GM18867 (cell line): Measurements from ENCODE around the gene MTMR3.

Experiments
- ATAC-seq: cut with Tn5 transposase; IDR thresholded peaks from one replicate; pipeline ENCODE4 v1.9.1; 2021; ENCODE audit warnings: mild to moderate bottlenecking, moderate library complexity; ENCODE audit not compliant: unreplicated experiment

Gene MTMR3

DNA sequence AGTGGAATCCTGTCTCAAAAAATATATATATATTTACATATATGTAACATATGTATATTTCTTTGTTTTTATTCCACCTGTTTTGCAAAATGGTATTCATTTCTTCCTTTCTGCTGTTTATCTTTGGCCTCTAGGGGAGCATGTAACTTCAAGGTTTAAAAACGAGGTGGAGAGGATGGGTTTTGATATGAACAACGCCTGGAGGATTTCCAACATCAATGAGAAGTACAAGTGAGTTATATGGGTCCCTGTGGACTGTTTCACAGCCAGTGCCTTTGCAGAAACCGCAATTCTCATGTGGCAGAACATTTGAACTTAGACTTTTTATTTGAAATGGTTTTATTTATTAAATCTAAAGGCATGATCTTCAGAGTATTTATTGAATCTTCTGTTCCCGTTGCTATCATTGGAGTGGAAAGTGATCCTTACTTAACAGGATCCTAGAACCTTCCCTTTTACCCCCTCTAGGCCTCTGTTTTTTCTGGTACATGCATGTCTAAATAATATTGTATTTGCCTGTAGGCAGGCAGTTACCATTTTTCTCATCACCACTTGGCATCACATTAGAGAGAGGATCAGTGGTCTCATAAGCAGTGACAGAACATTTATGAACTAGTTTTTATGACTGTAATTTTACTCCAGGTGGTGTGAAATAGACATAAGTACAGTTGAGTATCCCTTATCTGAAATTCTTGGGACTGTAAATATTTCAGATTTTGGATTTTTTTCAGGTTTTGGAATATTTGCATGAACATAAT is 115.8 kb downstream of the MTMR3 start:
- no peak for ATAC-seq

DNA sequence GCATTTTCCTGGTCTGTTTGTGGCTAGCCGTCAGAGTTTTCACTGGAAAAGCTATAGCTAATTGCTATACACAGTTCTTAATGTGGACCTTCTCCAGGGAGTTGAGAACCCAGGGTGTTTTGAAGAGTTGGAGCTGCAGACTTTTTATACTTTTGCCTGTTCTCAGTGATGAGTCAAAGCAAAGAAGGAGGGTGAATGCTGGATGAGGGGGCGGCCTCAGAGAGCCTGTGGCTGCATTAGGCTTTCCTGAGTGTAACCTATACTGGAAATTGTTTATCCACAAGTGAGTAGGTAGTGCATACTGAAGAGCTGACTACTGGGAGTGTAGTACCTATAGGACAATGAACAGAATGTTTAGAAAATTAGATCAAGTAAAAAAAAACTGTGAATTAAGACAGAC is 117.6 kb downstream of the MTMR3 start:
- no peak for ATAC-seq

DNA sequence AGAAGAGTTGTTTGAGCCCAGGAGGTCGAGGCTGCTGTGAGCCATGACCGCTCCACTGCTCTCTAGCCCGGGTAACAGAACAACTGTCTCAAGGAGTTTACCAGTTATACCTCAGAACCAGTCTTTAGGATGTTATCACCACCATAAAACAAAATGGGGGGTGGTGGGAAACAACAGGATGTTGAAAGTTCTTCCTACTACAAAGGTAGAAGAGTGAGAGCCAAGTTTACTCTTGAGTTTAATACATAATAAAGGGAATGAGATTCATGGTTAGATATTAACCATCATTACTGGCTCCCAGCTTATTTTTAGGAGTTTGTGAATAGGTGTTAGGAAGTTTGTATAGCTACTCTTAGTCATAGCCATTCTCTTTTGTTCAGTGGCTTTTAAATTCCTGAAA is 118.5 kb downstream of the MTMR3 start:
- no peak for ATAC-seq

DNA sequence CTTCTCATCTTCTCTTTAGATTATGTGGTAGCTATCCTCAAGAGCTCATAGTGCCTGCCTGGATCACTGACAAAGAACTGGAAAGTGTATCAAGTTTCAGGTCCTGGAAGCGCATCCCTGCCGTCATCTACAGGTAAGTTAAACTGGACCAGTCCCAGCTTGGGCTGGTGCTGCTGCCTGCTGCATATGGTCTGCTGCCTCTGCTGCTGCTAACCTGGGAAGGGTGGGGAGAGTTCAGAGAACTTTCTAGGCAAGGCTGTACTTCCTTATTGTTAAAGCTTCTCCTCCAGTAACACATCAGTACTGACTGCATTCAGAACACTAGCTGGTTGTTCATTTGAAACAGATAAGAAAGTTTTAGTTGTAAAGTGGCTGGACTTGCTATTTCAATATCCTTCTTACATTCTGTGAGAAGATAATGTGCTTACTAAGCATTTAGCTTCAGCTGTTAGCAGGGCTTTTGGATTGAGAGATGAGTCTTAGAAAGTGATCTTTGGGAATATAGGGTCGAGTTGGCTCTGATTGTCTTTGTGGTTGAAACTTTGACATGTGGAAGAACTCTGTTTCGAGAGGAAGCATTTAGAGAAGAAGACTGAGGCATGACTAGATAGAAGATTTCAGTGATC is 120.0 kb downstream of the MTMR3 start:
- no peak for ATAC-seq

DNA sequence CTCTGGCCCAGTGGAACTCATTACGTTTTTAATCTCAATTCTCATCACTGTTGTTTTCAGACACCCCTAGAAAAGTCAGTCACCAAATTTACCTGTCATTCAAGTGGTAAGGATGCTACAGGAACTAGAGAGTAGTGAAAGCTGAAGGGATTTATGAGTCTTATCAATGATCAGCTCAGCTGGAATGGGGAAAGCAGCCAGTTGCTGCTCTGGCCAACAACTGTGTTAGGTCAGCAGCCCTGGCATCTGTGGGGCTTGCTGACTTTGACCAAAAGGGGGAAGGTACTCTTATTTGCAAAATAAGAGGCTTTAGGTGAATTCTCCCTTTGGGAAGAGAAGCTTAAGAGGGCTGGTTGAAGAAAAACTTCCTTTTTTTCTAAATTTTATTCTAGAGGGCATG is 121.1 kb downstream of the MTMR3 start:
- no peak for ATAC-seq

DNA sequence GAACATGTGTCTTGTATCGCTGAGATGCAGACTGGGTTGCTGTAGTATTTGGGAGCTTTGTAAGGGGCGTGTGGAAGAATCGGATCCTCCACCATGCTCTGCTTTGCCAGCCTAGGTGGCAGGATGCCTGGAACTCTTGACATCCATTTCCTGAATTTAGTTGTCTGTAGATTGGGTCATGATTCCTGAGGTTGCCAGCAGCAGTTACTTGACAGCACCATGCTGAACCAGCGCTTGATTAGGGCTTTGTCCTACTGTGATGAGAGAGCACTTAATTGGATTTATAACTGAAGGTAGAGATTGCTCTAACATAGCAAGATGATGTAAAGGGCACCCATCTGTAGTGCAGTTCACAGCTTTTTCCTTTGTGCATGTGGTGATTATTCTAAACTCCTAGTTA is 121.7 kb downstream of the MTMR3 start:
- no peak for ATAC-seq

DNA sequence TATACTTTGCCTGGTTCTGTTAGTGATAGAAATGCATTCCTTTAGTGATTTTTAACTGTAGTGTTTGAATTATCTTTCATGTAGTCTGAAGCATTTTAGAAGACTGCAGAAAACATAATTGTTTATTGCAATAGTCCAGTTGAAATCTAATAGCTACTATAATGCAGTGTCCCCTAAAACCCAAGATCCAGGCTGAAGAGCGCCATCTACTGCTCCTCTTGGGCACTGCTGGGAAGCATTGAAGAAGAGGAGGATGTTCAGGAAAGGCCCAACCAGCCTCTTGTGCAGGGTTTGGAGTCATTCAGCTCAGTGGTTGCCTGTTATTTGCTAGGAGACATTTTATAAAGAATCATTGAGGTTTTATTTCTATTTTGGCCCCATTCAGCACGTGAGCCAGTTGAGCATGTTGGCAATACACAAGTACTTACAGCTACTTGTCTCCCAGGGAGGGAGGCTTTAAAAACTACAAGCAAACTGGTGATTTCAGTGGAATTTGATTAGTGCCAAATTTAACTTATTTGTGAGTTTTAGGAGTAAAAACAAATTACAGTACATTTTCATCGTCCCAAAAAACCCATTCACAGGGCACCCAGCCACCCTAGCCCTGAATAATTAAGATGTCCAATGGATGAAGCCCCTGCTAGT is 122.4 kb downstream of the MTMR3 start:
- no peak for ATAC-seq

DNA sequence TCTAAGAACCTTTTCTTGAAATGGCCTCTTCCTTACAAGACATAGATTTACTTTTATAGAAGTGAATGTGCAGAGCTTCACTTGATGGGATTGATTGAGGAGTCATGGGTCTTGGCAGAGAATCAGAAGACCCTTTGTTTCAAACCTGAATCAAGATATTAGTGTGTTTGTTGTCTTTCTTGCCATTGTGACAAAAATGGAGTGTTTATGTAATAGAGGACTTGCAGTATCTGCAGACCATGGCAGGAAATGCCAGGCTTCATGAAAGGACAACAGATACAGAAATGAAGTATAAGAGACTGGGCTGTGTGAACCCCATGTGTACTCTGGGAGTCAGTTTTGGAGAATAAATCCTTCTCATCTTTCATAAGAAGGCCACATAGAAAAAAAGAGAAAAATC is 124.4 kb downstream of the MTMR3 start:
- ATAC-seq, result no peak

DNA sequence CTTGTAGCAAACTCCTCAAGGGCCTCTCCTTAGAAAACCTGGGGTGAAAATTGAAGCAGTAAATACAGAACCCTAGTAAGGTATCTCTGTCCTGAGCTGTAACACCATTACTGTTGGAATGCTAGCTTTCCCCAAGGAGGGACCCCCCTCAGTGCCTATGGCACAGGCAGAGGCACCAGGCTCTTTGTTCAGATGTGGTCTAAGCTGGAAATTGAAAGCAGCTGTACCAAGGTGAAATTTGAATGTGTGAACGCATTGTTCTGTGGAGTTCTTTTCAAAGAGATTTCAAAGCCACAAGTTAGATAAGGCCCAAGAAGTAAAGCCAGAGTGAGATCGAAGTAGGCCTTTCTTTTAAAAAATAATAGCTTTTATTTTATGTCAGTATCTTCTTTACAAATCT is 125.4 kb downstream of the MTMR3 start:
- no peak for ATAC-seq

DNA sequence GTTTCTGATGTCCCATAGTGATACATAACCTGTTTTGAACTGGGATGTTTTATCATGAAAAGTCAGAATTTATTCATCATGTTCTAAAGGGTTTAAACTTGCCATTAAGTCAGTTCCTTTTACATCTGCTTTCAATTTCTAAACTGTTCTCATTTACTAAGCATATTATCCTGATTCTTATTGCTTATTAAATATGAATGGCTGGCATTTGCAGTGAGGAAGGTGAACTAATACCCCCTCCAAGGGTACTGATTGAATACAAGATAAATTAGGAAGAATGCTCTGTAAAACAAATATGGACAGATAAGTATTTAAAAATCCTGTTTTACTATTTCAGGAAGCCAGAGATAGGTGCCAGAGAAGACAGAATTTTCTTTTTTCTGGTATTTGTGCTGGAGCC is 126.5 kb downstream of the MTMR3 start:
- ATAC-seq, result no peak

DNA sequence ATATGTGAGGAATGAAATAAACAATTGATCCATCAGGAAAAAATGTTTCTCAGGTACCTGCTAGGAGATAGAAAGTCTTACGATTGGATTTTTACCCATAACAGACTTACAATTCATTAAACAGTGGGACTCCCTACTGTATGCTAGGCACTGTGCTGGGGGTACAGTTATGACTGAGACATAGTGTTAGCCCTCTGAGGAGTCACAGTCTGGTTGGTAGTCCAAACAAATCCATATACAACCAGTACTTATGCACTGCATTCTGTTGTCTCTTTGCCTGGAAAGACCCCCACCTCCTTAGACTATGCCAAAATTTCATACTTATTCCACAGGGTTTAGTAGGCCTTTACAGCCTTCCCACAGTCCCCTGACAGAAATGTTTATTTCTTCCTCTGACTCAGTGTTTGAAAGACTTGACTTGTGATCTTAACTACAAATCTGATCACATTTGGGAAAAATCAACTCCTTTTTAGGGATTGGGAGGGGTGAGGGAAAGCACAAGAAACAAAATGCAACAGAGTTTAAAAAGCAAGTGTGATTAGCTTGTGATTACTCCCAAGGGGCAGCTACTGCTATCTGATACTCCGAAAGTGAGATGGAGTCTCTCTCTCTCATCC is 127.9 kb downstream of the MTMR3 start:
- no peak for ATAC-seq

DNA sequence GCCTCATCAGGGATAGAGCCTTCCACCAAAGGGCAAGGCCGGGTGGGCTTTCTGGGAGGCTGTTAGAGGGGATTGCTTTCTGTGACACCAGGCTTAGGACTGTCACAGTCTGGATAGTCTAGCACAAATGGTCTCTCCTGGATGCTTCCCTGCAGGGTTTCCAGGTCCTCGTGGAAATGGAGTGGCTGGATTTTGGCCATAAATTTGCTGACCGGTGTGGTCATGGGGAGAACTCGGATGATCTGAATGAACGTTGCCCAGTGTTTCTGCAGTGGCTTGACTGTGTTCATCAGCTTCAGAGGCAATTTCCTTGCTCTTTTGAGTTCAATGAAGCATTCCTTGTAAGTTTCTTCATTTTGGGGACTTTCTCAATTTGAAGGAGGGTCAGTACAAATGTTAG is 130.2 kb downstream of the MTMR3 start:
- ATAC-seq, result no peak

DNA sequence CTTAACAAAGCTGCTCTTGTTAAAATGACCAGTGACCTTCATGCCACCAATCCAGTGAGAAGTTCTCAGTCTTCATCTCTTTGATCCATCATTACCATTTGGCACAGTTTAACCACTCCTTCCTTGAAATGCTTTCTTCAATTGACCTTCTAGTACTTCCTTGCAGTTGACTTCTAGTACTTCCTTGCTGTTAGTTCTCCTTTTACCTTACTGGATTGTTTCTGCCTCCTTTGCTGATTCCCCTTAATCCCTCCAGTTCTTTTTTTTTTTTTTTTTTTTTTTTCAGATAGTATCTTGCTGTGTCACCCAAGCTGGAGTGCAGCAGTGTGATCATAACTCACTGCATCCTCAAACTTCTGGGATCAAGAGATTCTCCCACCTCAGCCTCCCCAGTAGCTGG is 131.3 kb downstream of the MTMR3 start:
- no peak for ATAC-seq

DNA sequence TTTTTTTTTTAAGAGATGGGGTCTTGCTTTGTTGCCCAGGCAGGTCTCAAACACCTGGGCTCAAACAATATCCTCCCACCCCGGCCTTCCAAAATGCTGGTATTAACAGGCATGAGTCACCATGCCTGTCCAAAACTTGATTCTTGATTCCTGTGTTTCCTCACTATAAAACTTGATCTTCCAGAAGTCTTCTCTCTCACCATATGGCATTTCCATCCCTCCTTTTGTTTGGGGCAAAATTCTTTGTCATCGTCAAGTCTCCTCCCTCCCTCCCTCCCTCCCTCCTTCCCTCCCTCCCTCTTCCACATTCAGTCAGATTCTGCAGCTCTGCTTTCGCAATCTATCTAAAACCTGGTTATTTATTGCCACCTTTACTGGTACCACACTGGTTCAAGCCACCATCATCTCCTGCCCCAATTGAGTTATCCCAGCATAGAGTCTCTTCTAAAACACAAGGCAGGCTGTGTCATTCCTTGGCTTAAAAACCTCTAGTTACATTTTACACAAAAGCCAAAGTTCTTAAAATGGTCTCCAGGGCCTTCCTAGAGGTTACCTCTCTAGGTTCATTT is 132.3 kb downstream of the MTMR3 start:
- no peak for ATAC-seq

DNA sequence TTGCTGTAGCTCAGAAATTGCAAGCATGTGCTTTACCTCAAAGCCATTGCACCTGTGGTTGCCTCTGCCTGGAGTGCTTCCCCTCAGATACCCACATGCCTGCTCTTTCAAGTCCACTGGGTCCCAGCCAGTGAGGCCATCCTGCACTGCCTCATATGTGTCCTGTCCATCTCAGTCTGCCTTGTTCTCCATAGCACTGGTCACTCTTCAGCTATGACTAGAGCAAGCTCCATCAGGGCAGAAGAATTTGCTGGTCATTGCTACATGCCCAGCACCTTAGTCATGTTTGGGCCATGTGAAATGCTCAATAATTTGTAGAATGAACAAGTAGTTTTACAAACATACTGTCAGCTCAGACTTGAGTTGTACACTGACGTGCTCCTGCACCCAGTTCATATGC is 132.9 kb downstream of the MTMR3 start:
- no peak for ATAC-seq

DNA sequence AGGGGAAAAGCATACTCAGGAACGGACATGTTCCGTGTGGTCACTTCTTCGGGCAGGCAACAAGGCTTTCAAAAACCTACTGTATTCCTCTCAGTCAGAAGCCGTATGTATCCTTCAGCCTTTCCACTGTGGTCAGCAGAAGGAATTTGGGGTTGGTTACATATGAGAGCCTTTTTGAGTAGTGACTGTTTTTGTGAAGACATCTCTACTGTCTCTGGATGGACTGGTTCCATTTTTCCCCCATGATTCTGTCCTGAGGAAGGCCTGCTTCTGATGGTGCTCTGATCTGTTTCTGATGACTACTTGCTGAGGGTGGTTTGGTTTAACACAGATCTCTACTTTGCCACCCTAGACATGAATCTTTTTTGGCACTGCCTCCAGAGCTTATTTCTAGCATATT is 133.6 kb downstream of the MTMR3 start:
- no peak for ATAC-seq

DNA sequence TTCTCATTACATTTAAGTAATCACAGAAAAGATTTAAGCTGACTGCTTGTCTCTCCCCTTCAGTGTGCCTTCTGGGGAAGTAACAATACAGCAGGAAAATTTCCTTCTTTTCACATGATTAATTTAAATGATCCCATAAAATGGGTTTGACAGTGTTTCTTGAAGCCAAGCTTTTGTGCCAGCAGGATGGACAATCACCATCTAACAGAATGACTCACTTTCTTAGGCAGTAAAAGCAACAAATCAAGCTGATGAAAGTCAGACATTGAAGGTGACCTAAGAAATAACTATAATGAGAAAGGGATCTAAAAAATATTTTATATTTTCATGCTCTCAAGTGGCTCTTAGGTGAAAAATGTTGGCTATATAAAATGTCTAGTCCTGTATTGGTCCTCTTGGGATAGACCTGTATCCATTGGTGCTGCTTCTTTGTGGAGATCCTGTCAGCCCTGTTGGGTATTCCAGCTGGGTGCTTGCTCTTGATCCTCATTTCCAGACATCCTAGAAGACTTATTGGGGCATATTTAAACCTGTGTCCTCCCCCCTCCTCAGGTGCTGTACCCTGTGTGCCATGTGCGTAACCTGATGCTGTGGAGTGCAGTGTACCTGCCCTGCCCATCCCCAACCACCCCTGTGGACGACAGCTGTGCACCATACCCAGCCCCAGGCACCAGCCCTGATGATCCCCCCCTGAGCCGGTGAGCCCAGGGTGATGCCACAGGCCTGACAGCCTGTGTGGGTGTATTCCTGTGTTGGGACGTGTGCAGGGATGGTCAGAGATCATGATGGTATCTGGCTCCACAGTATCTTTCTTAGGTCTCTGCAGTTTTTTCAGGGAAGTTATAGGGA is 134.6 kb downstream of the MTMR3 start:
- ATAC-seq, result no peak

DNA sequence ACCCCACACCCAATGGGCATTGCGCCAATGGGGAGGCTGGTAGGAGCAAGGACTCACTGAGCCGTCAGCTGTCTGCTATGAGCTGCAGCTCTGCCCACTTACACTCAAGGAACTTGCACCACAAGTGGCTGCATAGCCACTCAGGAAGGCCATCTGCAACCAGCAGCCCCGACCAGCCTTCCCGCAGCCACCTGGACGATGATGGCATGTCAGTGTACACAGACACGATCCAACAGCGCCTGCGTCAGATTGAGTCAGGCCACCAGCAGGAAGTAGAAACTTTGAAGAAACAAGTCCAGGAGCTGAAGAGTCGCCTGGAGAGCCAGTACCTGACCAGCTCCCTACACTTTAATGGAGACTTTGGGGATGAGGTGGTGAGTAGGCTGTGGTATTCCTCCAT is 137.5 kb downstream of the MTMR3 start:
- no peak for ATAC-seq

DNA sequence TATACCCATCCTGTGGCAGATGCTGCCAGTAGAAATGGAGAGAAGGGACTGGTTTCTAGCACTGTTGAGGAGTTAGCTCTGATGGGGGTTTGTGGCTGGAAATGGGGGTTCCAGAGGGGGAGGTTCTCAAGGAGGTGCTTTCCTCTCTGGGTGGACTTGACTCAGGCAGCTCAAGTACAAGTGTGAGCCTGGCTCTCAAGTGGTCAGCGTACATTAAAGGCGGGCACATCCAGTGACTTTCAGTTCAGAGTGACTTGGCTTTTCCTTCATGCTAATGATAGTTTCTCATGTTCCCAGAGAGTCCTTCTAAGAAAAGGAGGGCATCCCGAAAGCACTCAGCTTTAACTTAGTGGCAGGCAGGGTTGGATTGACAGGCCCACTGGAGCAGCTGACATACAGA is 138.4 kb downstream of the MTMR3 start:
- no peak for ATAC-seq

DNA sequence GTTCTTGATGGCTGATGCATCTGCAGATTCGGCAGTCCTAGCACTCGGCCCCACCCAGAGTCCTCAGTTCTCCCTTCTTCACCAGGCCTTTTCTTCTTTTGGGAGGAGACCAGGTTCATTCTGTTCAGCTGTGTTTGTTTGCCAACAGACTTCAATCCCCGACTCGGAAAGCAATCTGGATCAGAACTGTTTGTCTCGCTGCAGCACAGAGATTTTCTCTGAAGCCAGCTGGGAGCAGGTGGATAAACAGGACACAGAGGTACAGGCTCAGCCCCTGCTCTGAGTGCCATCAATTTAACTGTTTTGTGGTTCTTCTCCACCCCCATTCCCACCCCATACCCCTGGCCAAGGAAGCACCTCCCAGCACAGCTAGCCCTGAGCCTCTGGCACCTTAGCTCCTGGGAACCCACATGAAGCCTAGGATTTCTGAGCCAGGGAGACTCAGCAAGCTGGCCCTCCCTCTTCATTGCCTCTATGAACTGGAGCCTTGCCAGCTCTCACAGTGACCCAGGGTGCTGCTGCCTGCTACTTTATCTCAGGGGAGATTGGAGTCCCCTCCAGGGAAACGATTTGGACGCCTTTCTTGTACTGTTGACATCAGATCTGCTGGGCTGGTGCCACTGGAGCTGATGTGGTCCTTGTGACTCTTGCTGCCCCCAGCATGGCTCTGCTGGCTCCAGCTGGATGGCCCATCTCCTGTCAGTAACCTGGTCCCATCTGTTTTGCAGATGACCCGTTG is 139.1 kb downstream of the MTMR3 start:
- no peak for ATAC-seq
